ENCODE measurements around the gene PCAT6. TPM values are rescaled to one million over a fixed set of nuclear protein-coding genes. Genes with fewer than 3 reads are reported as not detected.
"Not testable (repeated sequence)": the region's sequence is repeated elsewhere in the genome, so short reads cannot be mapped to it uniquely, and the experiment has no call there.

PCAT6 gene
- total RNA-seq, 2 donors from 2014 or later, result not detected

GRCh38 chr1:202786804-202787203 is 23.9 kb upstream of the PCAT6 start:
- H3K4me1 ChIP-seq, result peaks cover 27% of the 10 kb centered on the region
- DNase-seq (no peak), ATAC-seq (no peak)
- 75% methylated on average over 4 of the region's 4 CpGs for WGBS, 2 donors
- H3K36me3 ChIP-seq (replicated peaks in 1 of 2; ENCODE audit: insufficient read depth in 1 of 2, low read depth in 2 of 2), result no peaks in the 10 kb centered on the region
- intact Hi-C loops (cut with DNase I), result no loop called here
- no peaks in the 10 kb centered on the region for H3K9me3 ChIP-seq
- no peak overlapping the region for H3K4me3 ChIP-seq
- H3K27ac ChIP-seq, result no peak overlapping the region
- TF ChIP-seq POLR2A (IDR thresholded peaks at IDR 0.05) (no peak), CTCF (IDR thresholded peaks at IDR 0.05) (no peak)
- H3K27me3 ChIP-seq, result no peaks in the 10 kb centered on the region

GRCh38 chr1:202788800-202789199 is 22.0 kb upstream of the PCAT6 start:
- Histone ChIP-seq H3K9me3 (no peaks in the 10 kb centered on the region), H3K27me3 (no peaks in the 10 kb centered on the region), H3K4me3 (no peak overlapping the region), H3K36me3 (replicated peaks in 1 of 2; ENCODE audit: insufficient read depth in 1 of 2, low read depth in 2 of 2) (no peaks in the 10 kb centered on the region), H3K4me1 (peaks cover 29% of the 10 kb centered on the region), H3K27ac (no peak overlapping the region)
- ATAC-seq (no peak), DNase-seq (no peak)
- 47 to 52% methylated on average over 3 of the region's 3 CpGs for WGBS, 2 donors
- intact Hi-C loops (cut with DNase I), result no loop called here
- no peak for TF ChIP-seq POLR2A (IDR thresholded peaks at IDR 0.05)
- TF ChIP-seq CTCF (IDR thresholded peaks at IDR 0.05), result no peak

GRCh38 chr1:202791077-202791747 is 19.5 kb upstream of the PCAT6 start:
- H3K27ac ChIP-seq, result peak overlapping the region in 1 of 4 donors; percentile 8
- ATAC-seq, result no peak
- intact Hi-C loops (cut with DNase I), result no loop called here

GRCh38 chr1:202794051-202794740 is 16.6 kb upstream of the PCAT6 start:
- Histone ChIP-seq H3K4me3 (no peak overlapping the region), H3K4me1 (peaks cover 17% of the 10 kb centered on the region), H3K27me3 (no peaks in the 10 kb centered on the region), H3K9me3 (no peaks in the 10 kb centered on the region), H3K27ac (no peak overlapping the region), H3K36me3 (replicated peaks in 1 of 2; ENCODE audit: insufficient read depth in 1 of 2, low read depth in 2 of 2) (no peaks in the 10 kb centered on the region)
- TF ChIP-seq CTCF (IDR thresholded peaks at IDR 0.05) (no peak), POLR2A (IDR thresholded peaks at IDR 0.05) (no peak)
- DNase-seq (no peak), ATAC-seq (no peak)
- intact Hi-C loops (cut with DNase I), result no loop called here

More at GRCh38 chr1:202791077-202791747, 19.5 kb upstream of the PCAT6 start:
- Histone ChIP-seq H3K36me3 (replicated peaks in 1 of 2; ENCODE audit: insufficient read depth in 1 of 2, low read depth in 2 of 2) (no peaks in the 10 kb centered on the region), H3K4me1 (peaks cover 20% of the 10 kb centered on the region), H3K27me3 (no peaks in the 10 kb centered on the region), H3K4me3 (no peak overlapping the region), H3K9me3 (no peaks in the 10 kb centered on the region)
- no peak for DNase-seq
- WGBS, 2 donors, result 61 to 70% methylated on average over 4 of the region's 4 CpGs
- no peak for TF ChIP-seq CTCF (IDR thresholded peaks at IDR 0.05)
- TF ChIP-seq POLR2A (IDR thresholded peaks at IDR 0.05), result no peak

GRCh38 chr1:202794931-202795330 is 15.8 kb upstream of the PCAT6 start:
- H3K4me1 ChIP-seq, result peaks cover 17% of the 10 kb centered on the region
- DNase-seq; H3K9me3 ChIP-seq; H3K36me3 ChIP-seq (replicated peaks in 1 of 2; ENCODE audit: insufficient read depth in 1 of 2, low read depth in 2 of 2); ATAC-seq; H3K4me3 ChIP-seq; intact Hi-C loops (cut with DNase I); H3K27ac ChIP-seq; H3K27me3 ChIP-seq: not testable (repeated sequence)
- 91 to 95% methylated on average over 6 of the region's 6 CpGs for WGBS, 2 donors

All from body of pancreas (tissue), 4 donors.